ENCODE results near the gene BRD2. TPM values are rescaled to one million over a fixed set of nuclear protein-coding genes. Genes with fewer than 3 reads are reported as not detected.

BRD2 gene
- total RNA-seq, 4 donors from 2014 or later: 97.5 to 130 (median 119) TPM

GRCh38 chr6:32946893-32947292 is 21.5 kb upstream of the BRD2 start:
- no peak overlapping the region for H3K4me3 ChIP-seq (ENCODE audit: low read depth, poor library complexity, severe bottlenecking)
- no peak for TF ChIP-seq POLR2A (IDR thresholded peaks at IDR 0.05)
- TF ChIP-seq CTCF (IDR thresholded peaks at IDR 0.05): no peak
- intact Hi-C loops (cut with DNase I; ENCODE audit: low total_unique reads): no loop called here
- DNase-seq (ENCODE audit: low spot score in 2 of 2): no peak

GRCh38 chr6:32947552-32948465 is 20.6 kb upstream of the BRD2 start:
- no peak overlapping the region for H3K4me3 ChIP-seq (ENCODE audit: low read depth, poor library complexity, severe bottlenecking)
- TF ChIP-seq POLR2A (IDR thresholded peaks at IDR 0.05): no peak
- no peak for TF ChIP-seq CTCF (IDR thresholded peaks at IDR 0.05)
- WGBS, 2 donors: 49 to 51% methylated on average over 11 of the region's 11 CpGs
- DNase-seq (ENCODE audit: low spot score in 2 of 2): no peak
- intact Hi-C loops (cut with DNase I; ENCODE audit: low total_unique reads): no loop called here

GRCh38 chr6:32949113-32949512 is 19.3 kb upstream of the BRD2 start:
- WGBS, 2 donors: 93 to 94% methylated on average over 9 of the region's 9 CpGs
- DNase-seq (ENCODE audit: low spot score in 2 of 2): no peak
- no peak overlapping the region for H3K4me3 ChIP-seq (ENCODE audit: low read depth, poor library complexity, severe bottlenecking)
- intact Hi-C loops (cut with DNase I; ENCODE audit: low total_unique reads): no loop called here
- TF ChIP-seq CTCF (IDR thresholded peaks at IDR 0.05): no peak
- no peak for TF ChIP-seq POLR2A (IDR thresholded peaks at IDR 0.05)

GRCh38 chr6:32950010-32950409 is 18.4 kb upstream of the BRD2 start:
- WGBS, 2 donors: 88 to 100% methylated on average over 3 of the region's 3 CpGs
- DNase-seq (ENCODE audit: low spot score in 2 of 2): no peak
- TF ChIP-seq POLR2A (IDR thresholded peaks at IDR 0.05): no peak
- no peak for TF ChIP-seq CTCF (IDR thresholded peaks at IDR 0.05)
- intact Hi-C loops (cut with DNase I; ENCODE audit: low total_unique reads): no loop called here
- H3K4me3 ChIP-seq (ENCODE audit: low read depth, poor library complexity, severe bottlenecking): no peak overlapping the region

GRCh38 chr6:32950449-32950848 is 17.9 kb upstream of the BRD2 start:
- intact Hi-C loops (cut with DNase I; ENCODE audit: low total_unique reads): no loop called here
- no peak for DNase-seq (ENCODE audit: low spot score in 2 of 2)
- no peak for TF ChIP-seq POLR2A (IDR thresholded peaks at IDR 0.05)
- WGBS, 2 donors: 89 to 94% methylated on average over 8 of the region's 8 CpGs
- no peak overlapping the region for H3K4me3 ChIP-seq (ENCODE audit: low read depth, poor library complexity, severe bottlenecking)

- 33 to 40% methylated on average over 10 of the region's 10 CpGs for WGBS, 2 donors
- TF ChIP-seq CTCF (IDR thresholded peaks at IDR 0.05) (peak in 1 of 3 donors; percentile 66), POLR2A (IDR thresholded peaks at IDR 0.05) (no peak)
- H3K4me3 ChIP-seq (ENCODE audit: low read depth, poor library complexity, severe bottlenecking): no peak within 1 kb of the TSS
- DNase-seq (ENCODE audit: low spot score in 2 of 2): peak; percentile 88 to 94
- intact Hi-C loops (cut with DNase I; ENCODE audit: low total_unique reads): no loop called here
Observed at GRCh38 chr6:32952817-32953739, 15.3 kb upstream of the BRD2 start, which contains the start of gene HLA-DMA. Gene HLA-DMA (minus strand): TSS chr6:32953097. CDS start chr6:32953036, 61 bp downstream.
